22Rv1 (cell line): ENCODE results near the gene GATAD1.
"Not testable (repeated sequence)": the region's sequence is repeated elsewhere in the genome, so short reads cannot be mapped to it uniquely, and the experiment has no call there.

ENCODE experiments used
- H3K27ac ChIP-seq: fragments of 450-650 bp; 2 replicates; pipeline ENCODE4 v1.5.1; 2017
- CTCF ChIP-seq: fragments of 450-650 bp; IDR thresholded peaks from 2 replicates; pipeline ENCODE4 v1.5.1; 2017; ENCODE audit warnings: mild to moderate bottlenecking
- ZFX ChIP-seq: fragments of 450-650 bp; IDR thresholded peaks from 2 replicates; pipeline ENCODE4 v1.6.1; 2017; ENCODE audit warnings: antibody characterized with exemption, borderline replicate concordance

The GATAD1 gene

GRCh38 chr7:92437956-92438491 is 9.3 kb upstream of the GATAD1 start:
- no peak overlapping the region for H3K27ac ChIP-seq
- TF ChIP-seq CTCF = no peak
- no peak for TF ChIP-seq ZFX

- not testable (repeated sequence) for H3K27ac ChIP-seq
These were observed 4.6 kb upstream of the GATAD1 start for GRCh38 chr7:92442720-92443119.

GRCh38 chr7:92446869-92447344 is 375 bp upstream of the GATAD1 start:
- TF ChIP-seq CTCF = peak; percentile 93; the same call in 1 of the 2 replicates
- no peak for TF ChIP-seq ZFX
- peak overlapping the region; percentile 96 for H3K27ac ChIP-seq

- peak overlapping the region; percentile 96 for H3K27ac ChIP-seq
- TF ChIP-seq CTCF (peak; percentile 72), ZFX (no peak)
These were observed 994 bp downstream of the GATAD1 start for GRCh38 chr7:92448205-92448747.

GRCh38 chr7:92451645-92452044 is 4.4 kb downstream of the GATAD1 start:
- H3K27ac ChIP-seq = no peak overlapping the region
- TF ChIP-seq ZFX (no peak), CTCF (no peak)

- no peak overlapping the region for H3K27ac ChIP-seq
- TF ChIP-seq ZFX = no peak
- TF ChIP-seq CTCF = no peak
These were observed 9.0 kb downstream of the GATAD1 start for GRCh38 chr7:92456236-92456635.

GRCh38 chr7:92460109-92460508 is 12.8 kb downstream of the GATAD1 start:
- TF ChIP-seq ZFX = no peak
- no peak for TF ChIP-seq CTCF
- H3K27ac ChIP-seq = peak overlapping the region; percentile 2; the same call in 1 of the 2 replicates

GRCh38 chr7:92460510-92460909 is 13.2 kb downstream of the GATAD1 start:
- TF ChIP-seq ZFX (no peak), CTCF (no peak)
- peak overlapping the region; percentile 2; the same call in 1 of the 2 replicates for H3K27ac ChIP-seq
